GM18498 (cell line): ENCODE data around the gene RAPGEF6.
"Not testable (repeated sequence)": the region's sequence is repeated elsewhere in the genome, so short reads cannot be mapped to it uniquely, and the experiment has no call there.

ENCODE experiments used
- ATAC-seq: cut with Tn5 transposase; IDR thresholded peaks from one replicate; pipeline ENCODE4 v1.9.1; 2021; ENCODE audit warnings: mild to moderate bottlenecking, moderate library complexity; ENCODE audit not compliant: unreplicated experiment

The RAPGEF6 gene

GRCh38 chr5:131640043-131640856 lies 5.2 kb upstream of the RAPGEF6 start:
- ATAC-seq, result peak; percentile 56

DNA sequence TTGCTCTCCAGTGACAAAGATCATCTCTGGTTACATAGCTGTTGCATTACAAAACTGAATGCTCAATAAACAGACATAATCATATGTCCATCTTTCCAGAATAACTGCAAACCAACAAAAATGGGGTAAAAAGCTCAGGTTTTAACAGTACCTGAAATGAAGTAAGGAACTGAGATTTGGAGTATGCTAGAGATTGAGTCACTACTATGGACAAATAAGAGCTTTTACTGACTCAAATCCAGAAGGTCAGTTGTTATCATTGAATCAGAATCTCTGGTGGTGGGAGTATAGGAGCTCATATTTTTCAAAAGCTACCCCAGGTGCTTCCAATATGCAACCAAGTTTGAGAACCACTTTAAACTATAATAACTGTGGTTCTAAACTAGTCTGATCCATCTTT lies 4.1 kb upstream of the RAPGEF6 start:
- no peak for ATAC-seq

DNA sequence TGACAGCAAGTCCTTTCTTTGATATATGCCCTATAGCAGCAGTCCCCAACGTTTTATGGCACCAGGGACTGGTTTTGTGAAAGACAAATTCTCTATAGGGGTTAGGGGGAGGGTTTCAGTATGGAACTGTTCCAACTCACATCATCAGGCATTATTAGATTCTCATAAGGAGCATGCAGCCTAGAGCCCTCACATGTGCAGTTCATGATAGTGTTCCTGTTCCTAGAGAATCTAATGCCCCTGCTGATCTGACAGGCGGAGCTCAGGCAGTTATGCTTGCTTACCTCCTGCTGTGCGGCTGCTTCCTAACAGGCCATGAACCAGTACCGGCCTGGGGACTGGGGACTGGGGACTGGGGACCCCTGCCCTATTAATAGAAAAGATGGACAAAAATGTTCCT lies 2.7 kb upstream of the RAPGEF6 start:
- ATAC-seq, result no peak

- no peak for ATAC-seq
These were observed 899 bp upstream of the RAPGEF6 start for GRCh38 chr5:131635684-131636572.

DNA sequence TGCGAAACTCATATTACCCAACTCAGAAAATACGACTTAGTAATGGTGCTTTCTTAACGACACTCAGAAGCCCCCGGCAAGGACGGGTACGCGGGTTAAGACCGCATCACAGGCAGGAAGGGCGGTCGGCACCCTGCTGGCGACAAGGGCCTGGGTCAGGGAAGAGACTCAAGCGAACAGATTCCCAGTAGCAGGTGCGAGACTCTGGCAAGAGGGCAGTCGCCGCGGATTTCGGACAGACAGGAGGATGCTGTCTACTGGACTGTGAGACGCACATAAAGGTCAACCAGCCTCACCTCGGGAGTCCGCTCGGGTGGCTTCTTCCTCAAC lies 398 bp downstream of the RAPGEF6 start:
- ATAC-seq, result peak; percentile 25

DNA sequence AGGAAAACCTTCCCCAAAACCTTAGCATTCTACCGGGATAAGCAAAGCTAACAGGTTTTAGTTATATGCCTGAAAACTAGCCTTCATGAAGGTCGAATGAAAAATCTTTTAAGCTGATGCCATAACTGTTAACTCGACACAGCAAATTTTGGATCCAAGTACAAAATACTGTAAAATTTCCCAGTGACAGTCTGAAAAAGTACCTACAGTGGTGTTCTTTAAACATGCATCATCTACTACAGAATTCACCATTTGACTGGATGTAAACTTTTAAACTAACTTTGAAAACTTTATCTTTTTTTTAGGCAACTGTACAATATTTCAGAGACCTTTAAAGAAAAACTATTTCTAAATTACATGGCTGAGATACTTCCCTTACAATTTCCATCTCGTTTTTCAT lies 791 bp downstream of the RAPGEF6 start:
- ATAC-seq, result no peak

GRCh38 chr5:131633830-131634229 lies 1.2 kb downstream of the RAPGEF6 start:
- no peak for ATAC-seq

GRCh38 chr5:131630963-131631350 lies 4.1 kb downstream of the RAPGEF6 start:
- ATAC-seq, result no peak

GRCh38 chr5:131630208-131630962 lies 4.6 kb downstream of the RAPGEF6 start:
- no peak for ATAC-seq

DNA sequence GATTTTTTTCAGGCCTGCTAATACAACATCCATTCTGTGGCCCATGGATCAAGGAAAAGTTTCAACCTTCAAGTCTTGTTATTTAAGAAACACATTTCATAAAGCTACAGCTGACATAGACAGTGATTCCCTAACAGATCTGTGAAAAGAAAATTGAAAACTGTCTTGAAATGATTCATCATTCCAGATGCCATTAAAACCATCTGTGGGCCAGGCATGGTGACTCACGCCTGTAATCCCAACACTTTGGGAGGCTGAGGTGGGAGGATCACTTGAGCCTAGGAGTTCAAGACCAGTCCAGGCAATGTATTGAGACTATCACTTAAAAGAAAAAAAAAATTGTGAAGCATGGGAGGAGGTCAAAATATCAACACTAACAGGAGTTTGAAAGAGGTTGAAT lies 6.0 kb downstream of the RAPGEF6 start:
- no peak for ATAC-seq

- ATAC-seq, result no peak
These were observed 7.7 kb downstream of the RAPGEF6 start for GRCh38 chr5:131627207-131627865.

DNA sequence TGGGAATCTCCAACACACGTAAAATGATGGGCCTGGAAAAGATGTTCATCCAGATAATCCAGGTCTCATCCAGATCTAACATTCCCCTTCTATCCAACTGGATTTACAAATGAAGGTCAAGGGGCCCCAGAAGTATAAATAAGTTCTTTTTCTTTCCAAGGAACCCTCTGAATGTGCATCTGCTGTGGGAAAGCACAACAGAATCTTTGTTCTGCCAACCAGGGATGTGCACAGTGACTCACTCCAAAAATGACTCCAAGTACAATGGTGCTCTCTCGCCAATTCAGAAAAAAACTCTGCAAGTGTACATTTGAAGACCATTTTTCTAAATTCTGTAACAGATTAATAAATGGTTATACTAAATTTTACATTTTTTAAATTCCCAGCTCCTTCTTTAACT lies 12.4 kb downstream of the RAPGEF6 start:
- ATAC-seq, result no peak

- not testable (repeated sequence) for ATAC-seq
These were observed 13.9 kb downstream of the RAPGEF6 start for GRCh38 chr5:131621164-131621563.

- no peak for ATAC-seq
These were observed 15.9 kb downstream of the RAPGEF6 start for GRCh38 chr5:131619102-131619501.

- ATAC-seq, result no peak
These were observed 17.7 kb downstream of the RAPGEF6 start for GRCh38 chr5:131617140-131617822.

- ATAC-seq, result no peak
These were observed 19.1 kb downstream of the RAPGEF6 start for GRCh38 chr5:131615957-131616356.

DNA sequence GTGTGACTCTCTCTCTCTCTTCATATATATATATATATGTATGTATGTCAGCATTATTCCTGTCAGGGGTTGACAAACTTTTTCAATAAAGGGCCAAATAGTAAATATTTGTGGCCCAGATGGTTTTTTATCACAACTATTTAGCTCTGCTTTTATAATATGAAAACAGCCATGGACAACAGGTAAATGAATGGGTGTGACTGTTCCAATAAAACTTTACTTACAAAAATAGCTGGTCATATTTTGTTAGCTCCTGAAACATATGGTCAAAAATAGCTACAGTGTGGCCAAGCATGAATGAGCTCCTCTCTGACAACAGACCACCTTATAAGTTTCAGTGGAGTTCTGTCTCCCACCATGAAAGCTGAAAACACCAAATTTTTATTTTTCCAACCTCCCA lies 21.6 kb downstream of the RAPGEF6 start:
- ATAC-seq, result no peak

DNA sequence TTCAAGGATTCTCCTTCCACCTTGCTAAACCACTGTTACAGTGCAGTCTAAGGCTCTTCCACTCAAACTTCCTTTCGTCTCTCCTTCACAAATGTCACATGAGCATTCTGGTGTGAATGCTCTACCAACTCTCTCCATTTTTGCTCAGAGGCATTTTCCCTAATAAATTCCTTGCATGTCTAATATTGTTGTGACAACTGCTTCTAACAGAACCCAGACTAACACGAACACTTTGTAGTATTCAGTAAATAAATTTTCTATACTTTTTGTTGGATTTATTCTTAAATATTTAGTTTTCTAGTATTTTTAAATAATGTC lies 24.0 kb downstream of the RAPGEF6 start:
- ATAC-seq, result no peak

GRCh38 chr5:131610198-131611063 lies 24.6 kb downstream of the RAPGEF6 start:
- ATAC-seq, result no peak

GRCh38 chr5:131609774-131610173 lies 25.3 kb downstream of the RAPGEF6 start:
- ATAC-seq, result no peak
